Measurements from ENCODE around the gene DGCR2.

DGCR2 gene

GRCh38 chr22:19129871-19130270, 7.7 kb upstream of the DGCR2 start:
- no peak for TF ChIP-seq CTCF (IDR thresholded peaks at IDR 0.05; ENCODE audit: insufficient read depth, missing control alignments)
- DNase-seq (ENCODE audit: insufficient read length, low spot score) (no peak), FAIRE-seq (no peak)

- no peak for DNase-seq (ENCODE audit: insufficient read length, low spot score)
- no peak for FAIRE-seq
- no peak for TF ChIP-seq CTCF (IDR thresholded peaks at IDR 0.05; ENCODE audit: insufficient read depth, missing control alignments)
These were observed 6.9 kb upstream of the DGCR2 start for GRCh38 chr22:19128946-19129727.

- no peak for FAIRE-seq
- no peak for TF ChIP-seq CTCF (IDR thresholded peaks at IDR 0.05; ENCODE audit: insufficient read depth, missing control alignments)
- no peak for DNase-seq (ENCODE audit: insufficient read length, low spot score)
These were observed 5.8 kb upstream of the DGCR2 start for GRCh38 chr22:19128009-19128401.

- FAIRE-seq (no peak), DNase-seq (ENCODE audit: insufficient read length, low spot score) (no peak)
- no peak for TF ChIP-seq CTCF (IDR thresholded peaks at IDR 0.05; ENCODE audit: insufficient read depth, missing control alignments)
These were observed 5.3 kb upstream of the DGCR2 start for GRCh38 chr22:19127329-19128008.

GRCh38 chr22:19126309-19127273, 4.4 kb upstream of the DGCR2 start:
- FAIRE-seq: no peak
- DNase-seq (ENCODE audit: insufficient read length, low spot score): no peak
- no peak for TF ChIP-seq CTCF (IDR thresholded peaks at IDR 0.05; ENCODE audit: insufficient read depth, missing control alignments)

GRCh38 chr22:19125474-19126308, 3.5 kb upstream of the DGCR2 start:
- DNase-seq (ENCODE audit: insufficient read length, low spot score) (no peak), FAIRE-seq (no peak)
- no peak for TF ChIP-seq CTCF (IDR thresholded peaks at IDR 0.05; ENCODE audit: insufficient read depth, missing control alignments)
